NCI-H526 treated with DMSO at 0.1 percent for 48 hours (cell line): Measurements from ENCODE around the gene RPRD2.
"Not testable (repeated sequence)": the region's sequence is repeated elsewhere in the genome, so short reads cannot be mapped to it uniquely, and the experiment has no call there.

ENCODE experiments used
- DNase-seq: peaks from one replicate; lab custom pipeline; 2025; lab: John Stamatoyannopoulos, UW

The RPRD2 gene

DNA sequence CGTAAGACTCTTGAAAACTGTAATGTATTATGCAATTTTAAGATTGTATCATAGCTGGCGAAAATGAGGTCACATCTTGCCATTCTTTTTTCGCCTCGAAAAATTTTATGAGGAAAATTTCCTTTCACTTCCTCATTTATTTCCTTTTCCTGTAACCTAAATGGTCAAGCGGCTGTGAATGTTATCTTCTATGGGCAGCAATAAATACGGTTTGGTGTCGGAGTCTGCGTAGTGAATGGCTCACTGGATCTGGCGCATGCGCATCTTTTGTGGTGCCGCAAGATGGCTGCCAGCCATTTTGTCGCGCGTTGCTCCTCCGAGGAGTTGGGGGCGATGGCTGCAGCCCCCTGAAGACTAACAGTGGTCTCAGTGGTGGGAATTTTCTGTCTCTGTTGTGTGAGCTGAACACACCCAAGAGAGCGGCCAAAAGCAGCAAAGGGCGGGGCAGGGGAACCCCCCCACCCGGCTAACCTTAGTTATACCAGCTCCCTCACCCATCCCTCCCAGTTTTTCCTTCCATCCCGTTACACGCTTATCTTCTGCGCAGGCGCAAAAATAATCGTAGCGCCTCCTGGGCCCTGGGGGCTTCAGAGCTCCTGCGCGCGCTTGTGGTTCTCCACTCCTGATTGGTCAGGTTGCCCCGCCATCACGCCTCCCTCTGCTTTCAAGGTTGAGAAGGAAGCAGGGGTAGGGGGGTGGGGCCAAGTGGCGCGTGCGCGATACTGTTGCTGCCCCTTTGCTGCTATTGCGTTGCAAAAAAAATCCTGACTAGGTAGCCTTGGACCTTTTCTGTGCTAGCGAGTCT, at the start of gene RPRD2:
Gene RPRD2 (plus strand): TSS at position 722 of the 805 bp plus-strand sequence. CDS start 568 bp downstream, outside the sequence.
- DNase-seq = peak; percentile 100

DNA sequence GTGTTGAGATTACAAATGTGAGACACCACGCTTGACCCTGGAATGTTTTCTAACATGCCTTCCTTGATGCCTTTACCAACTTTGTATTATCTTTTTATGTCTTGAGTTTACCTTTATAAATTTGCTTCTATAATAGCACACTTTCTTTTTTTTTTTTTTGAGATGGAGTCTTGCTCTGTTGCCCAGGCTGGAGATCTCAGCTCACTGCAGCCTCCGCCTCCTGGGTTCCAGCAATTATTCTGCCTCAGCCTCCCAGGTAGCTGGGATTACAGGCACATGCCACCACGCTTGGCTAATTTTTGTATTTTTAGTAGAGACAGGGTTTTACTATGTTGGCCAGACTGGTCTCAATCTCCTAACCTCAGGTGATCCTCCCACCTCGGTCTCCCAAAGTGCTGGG, 49.3 kb upstream of the RPRD2 start:
- not testable (repeated sequence) for DNase-seq

DNA sequence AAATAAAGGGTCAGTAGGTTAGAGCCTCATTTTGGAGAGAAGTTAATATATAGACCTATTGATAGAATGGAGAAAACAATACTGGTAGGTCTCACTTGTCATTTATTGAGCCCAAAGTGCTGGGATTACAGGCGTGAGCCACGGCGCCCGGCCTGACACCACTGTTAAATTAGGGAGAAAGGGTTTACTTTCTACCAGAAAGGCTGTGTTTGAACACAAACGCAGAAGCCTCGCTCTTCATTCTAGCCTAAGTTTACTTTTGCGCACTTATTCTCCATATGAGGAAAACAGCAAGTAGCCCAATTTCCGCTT, 43.3 kb upstream of the RPRD2 start:
- DNase-seq = no peak

DNA sequence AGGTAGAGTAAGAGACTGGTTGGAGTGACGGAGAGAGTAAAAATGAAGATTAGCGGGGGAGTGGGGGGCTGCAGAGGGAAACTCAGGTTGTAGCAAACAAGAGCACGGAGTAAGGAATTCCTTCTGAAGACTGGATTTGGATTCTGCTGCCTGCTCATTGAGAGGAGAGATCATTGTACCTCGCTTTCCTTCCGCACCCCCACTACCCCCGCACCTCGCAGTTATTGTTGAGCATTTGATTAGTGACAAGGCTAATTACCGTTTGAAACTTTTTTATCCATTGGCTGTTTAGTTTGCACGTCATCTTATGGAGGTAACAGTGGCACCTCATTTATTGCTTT, 42.2 kb upstream of the RPRD2 start:
- DNase-seq = no peak

DNA sequence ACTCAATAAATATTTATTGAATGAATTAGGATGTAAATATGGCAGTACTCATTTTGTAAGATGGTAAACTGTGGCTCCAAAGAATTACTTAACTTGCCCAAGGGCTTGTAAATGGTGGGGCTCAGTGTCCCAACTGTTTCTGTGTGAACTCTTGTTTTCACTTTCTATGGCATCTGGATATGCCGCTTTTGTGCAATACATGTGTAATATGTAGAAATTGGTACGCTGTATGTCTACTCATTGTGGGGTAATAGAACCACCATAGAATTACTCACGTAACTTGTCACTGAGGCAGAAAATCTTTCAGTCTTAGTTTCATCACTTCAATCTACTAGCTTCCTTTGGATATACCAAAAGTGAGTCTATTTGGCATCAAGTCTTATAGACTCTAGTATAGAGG, 41.6 kb upstream of the RPRD2 start:
- DNase-seq = no peak

DNA sequence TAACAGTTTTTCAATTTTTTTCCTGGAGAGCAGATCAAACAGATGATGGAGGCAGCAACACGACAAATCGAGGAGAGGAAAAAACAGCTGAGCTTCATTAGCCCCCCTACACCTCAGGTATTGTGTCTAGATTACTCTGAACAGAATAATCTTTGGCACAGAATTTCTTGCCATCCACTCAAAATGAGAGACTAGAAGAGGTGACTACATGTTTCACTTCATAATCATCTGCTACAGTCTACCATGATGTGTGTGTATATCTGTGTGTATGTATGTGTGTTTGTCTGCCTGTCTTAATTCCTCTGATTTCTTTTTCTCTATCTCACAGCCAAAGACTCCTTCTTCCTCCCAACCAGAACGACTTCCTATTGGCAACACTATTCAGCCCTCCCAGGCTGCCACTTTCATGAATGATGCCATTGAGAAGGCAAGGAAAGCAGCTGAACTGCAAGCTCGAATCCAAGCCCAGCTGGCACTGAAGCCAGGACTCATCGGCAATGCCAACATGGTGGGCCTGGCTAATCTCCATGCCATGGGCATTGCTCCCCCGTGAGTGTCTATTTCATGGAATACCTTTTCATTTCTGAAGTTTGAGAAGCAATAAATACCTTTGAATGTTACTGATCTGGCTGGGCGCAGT, 31.2 kb upstream of the RPRD2 start:
- no peak for DNase-seq

DNA sequence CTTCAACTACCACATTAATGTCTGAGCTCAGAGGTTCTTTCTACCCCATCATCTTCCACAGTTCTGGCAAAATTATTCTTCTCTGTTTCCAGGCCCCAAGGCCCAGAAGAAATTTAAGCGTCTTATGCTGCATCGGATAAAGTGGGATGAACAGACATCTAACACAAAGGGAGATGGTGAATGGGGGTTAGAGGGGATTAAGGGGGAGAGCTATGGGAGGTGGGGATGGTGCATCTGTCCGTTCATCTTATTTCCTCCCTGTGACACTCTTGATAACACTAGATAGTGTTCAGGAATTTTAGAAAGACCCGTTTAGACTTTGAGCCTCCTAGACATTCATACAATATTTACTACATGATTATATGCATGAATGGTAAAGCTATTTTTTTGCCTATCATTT, 17.6 kb upstream of the RPRD2 start:
- DNase-seq = no peak

DNA sequence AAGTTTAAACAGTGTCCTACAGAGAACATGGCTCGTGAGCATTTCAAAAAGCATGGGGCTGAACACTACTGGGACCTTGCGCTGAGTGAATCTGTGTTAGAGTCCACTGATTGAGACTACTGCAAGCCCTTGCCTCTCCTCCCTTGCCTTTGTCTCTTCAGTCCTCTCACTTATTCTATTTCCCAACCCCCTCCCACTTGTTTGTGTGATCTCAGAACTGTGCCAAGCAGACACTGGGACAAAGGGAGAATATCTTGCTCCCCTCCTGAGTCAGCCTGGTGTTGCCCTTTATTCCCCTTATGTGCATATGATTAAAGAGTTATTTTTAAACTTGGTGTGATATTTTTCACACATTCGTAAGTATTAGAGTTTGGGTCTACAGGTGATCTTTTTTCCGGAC, 11.1 kb upstream of the RPRD2 start:
- no peak for DNase-seq

DNA sequence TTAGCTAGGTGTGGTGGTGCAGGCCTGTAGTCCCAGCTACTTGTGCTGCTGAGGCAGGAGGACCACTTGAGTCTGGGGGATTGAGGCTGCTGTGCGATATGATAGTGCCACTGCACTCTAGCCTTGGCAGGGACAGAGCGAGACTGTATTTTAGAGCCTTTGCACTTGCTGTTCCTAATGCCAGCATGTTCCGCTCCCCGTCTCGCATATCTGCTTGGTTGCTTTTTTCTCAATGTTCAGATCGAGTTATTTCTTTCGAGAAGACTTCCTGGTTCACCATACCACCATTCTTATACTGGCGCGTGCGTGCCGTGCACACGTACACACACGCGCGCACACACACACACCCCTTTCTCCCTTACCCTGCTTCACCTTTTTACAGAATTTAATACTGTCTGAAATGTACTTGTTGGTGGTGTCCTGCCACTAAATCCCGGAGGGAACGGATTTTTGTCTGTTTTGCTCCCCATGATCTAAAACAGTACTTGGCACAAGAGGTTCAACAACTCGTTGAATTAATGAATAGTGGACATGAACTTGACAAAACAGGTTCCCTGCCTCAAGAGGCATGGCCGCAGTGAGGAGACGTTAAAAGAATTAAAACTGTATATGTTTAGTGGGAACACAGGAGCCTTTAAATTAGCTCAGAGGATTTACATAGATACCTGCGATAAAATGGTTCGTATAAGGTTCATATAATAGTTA, 1.1 kb upstream of the RPRD2 start:
- DNase-seq = peak; percentile 78

DNA sequence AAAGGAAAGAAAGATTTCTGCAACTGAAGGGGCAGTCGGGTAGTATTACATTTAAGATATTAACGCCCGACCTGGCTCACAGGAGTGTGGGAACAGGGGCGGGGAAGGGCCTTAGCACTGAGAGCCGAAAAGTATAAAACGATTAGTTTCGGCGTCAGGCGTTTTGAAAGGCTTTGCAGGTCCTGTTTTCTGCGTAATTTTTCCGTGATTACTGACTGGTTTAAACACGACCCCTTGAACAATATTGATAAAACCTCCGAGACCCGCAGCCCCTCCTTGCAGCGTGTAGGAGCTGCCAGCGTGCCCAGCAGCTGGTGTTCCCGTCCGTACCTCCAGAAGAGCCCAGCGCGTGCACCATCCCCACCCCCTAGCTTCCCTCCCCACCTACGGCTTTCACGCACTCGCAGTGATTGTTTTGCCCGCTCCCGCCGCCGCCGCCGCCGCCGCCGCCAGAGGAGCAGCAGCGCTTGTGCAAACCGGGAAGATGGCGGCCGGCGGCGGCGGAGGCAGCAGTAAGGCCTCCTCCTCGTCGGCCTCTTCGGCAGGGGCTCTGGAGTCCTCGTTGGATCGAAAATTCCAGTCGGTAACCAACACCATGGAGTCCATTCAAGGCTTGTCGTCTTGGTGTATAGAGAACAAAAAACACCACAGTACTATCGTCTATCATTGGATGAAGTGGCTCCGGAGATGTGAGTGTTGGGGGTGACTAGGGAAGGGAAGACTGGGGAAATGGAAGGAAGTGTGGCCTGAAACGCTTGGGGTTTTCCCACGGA, 470 bp downstream of the RPRD2 start:
- DNase-seq = peak; percentile 93

DNA sequence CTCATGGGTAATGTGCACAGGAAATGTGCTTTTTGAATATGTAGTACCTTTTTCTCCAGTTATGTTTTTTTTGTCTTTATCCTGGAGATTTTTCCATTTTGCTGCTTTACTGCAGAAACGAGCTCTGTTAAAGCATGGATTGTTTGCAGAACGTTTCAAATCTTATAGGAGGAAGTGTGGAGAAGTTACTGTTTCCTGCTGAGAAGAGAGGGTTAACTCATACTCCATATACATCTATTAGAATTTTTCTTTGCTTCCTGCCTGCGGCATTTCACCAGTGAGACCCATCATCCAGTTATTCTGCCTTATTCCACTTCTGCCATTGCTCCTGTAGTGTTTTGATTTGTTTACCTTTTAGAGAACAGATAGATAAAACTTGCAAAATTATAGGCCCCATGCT, 2.0 kb downstream of the RPRD2 start:
- DNase-seq = peak; percentile 64

DNA sequence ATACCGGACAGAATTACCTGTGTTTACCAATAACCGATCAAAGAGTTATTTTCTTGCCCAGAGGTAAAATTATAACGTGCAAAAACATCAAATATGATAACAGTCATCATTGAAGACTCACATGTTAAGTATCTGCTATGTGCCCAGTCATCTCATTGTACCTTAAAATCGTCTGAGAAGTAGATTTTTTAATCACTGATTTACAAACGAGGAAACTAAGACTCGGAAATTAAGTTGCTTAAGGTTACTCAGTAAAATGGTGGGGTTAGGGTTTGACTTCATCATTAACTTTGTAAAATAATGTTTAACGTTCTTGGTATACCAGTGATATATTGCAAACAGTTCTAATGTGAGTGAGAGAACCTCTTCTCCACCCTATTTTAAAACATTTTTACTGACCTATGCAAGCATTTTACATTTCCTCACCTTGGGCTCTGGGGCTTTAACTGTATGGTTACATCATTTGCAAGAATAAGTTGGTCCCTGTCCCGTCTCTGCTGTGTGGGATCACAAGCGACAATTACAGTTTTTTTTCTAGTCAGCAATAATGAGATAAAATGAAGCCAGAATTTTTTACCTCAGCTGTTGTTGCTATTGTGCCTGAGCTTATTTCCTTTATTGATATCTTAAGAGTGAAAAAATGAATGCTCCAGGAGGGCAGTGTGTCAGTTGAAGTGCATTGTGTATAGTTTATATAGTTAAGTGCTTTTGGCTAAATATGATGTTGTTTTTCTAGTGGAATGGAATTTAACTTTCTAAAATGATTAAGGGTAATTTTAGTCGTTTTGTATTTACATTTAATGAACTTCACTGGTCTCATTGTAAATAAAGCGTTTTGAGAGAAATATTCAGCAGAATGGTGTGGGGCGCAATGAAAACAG, 2.7 kb downstream of the RPRD2 start:
- peak; percentile 66 for DNase-seq

DNA sequence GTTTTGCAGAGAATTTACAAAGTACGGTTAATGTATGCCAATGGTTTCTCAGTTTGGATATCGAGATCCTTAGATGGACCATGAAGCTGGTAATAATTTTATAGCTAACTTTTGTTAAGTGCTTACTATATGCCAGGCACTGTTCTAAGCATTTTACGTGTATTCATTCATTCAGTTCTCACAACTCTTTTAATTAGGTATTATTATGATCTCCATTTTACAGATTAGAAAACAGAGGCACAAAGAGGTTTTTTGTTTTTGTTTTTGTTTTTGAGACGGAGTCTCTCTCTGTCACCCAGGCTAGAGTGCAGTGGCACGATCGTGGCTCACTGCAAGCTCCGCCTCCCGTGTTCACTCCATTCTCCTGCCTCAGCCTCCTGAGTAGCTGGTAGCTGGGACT, 7.2 kb downstream of the RPRD2 start:
- DNase-seq = no peak

DNA sequence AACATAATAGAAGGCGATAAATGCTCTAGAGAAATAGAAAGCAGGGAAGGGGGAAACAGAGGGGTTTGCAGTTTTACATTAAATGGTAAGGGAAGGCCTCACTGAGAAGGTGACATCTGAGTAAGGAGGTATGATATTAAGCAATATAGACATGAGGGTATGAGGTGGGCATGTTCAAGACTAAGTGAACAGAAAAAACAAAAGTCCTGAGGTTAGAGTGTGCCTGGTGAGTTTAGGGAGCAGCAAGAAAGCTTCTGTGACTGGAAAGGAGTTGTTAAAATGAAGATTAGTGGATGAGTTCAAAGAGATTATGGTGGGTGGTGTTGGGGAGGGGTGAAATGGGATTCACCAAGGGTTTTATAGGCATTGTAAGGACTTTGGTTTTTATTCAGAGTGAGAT, 8.6 kb downstream of the RPRD2 start:
- DNase-seq = no peak

DNA sequence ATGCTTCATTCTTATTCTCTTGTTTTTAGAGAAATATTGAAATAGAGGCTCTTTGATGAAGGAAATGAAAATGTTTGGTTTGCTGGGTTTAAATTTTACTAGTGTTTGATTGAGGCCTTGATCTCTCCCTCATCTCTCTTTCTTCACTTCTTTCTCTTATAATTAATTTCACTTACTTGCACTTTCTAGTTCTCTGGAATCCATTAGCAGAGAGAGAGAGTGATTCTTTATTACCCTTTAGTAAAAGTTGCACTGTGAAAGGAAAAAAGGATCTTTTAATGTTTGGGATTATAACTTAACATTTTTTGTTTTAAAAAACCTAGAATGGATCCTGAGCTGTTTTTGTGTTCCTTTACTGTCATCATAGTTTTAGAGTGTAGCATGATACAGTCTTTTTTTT, 12.2 kb downstream of the RPRD2 start:
- no peak for DNase-seq

DNA sequence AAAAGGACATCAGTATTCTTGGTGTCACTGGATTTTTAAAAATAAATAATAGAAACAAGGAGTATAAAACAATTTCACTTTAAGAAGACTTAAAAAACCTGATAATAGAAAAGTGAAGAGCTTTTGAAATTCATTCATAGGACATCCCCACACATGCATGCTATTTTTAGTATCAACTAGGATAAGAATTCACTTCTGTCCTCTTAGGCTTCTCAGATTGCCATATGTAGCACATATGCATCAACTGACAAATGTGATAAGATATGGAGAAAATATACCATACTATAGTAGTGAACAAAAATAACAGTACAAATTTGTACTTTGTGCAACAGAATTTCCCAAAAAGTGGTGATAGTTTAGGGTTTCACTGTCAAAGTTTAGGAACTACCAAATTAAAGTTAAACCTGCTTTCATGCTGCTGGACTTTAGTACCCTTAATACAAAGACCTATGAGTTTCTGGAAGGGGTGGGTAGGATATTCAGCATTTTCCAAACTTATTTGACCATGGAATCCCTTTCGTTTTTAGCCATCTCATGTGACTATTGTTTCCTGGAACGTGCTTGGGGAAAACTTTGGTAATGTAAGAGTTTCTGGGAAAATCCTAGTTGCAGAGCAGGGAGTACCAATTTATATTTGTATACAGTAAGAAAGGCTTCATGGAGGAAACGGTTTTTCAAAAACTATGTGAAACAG, 19.8 kb downstream of the RPRD2 start:
- DNase-seq = no peak

DNA sequence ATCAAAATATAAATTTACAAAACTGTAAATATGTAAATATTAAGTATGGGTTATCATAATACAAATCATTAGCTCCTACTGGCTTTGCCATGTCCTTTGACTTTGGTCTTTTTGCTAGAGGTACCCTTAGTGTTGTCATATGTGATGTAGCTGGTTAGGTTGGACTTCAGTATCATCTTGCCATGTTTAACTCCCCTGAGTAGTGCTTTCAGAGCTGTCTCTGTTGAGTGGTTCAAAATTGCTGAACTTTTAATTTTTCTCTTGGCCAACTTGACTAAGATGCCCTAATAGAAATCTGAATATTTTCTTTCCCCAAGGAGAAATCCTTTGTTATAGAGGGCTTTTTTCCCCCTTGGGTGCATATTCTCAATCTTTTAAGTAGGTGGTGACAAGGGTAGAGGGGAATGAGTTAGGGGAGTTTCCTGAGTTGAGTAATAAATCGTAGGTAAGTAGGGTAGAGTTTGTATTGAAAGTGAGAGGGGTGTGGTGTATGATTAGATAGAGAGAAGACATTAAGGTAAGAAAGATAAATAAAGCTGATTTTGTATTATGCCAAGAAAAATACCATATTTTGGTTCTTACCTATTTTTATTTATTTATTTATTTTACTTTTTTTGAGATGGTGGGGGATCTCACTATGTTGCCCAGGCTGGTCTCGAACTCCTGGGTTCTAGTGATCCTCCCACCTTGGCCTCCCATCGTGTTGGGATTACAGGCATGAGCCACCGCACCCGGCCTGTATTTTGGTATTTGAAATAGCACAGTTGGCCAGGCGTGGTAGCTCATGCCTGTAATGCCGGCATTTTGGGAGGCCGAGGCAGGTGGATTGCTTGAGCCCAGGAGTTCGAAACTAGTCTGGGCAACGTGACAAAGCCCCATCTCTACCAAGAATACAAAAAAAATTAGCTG, 21.8 kb downstream of the RPRD2 start:
- no peak for DNase-seq

DNA sequence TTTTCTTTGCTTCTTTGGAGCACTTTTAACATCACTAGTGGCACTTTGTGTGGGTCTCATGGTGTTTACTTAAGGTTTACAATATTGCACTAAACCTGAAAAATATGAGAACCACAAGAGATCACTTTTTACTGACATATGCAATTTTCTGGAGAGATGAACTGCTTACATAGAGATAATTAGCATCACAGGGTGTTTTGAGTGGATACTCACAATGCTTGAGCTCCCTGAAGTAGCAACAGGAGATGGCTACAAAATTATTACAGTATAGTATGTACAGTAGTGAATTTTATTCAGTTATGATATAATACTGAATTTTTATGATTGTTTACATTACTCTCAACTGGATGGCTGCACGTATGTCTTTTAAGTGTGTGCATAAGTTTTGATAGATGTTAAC, 22.6 kb downstream of the RPRD2 start:
- no peak for DNase-seq

DNA sequence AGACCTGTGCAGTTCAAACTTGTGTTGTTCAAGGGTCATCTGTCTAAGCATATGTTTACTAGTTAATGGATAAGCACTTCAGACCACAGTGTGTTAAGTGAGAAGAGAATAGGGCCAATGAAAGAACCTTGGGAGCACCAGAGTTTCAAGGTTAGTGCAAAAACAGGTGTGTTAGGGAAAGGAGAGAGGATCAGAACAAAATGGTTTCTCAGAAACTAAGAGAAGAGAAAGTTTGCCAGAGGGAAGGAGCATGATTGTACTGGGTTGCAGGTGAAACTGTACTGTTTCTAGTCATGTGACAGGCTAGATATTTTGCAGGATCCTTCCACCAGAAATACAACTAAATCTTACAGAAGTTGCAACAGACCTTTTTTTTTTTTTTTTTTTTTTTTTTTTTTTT, 23.3 kb downstream of the RPRD2 start:
- DNase-seq = no peak

DNA sequence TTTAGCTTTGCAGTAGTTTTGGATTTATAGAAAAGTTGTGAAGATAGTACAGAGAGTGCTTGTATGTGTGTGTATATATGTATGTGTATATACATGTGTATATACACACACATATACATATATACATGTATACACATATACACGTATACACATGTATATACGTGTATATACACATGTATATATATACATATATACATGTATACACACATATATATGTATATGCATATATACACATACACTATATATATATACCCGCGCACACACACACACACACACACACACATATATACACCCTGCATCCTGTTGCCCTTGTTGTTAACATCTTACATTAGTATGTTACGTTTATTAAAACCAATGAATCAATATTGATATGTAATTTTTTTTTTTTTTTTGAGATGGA, 24.3 kb downstream of the RPRD2 start:
- no peak for DNase-seq
